Hypothalamus (tissue), 51 donors: ENCODE data around the gene TSPAN18.

Experiments used
- DNase-seq, 51 donors: peaks; one replicate each; lab custom pipeline; 2025; lab: John Stamatoyannopoulos, UW

TSPAN18 gene

DNA sequence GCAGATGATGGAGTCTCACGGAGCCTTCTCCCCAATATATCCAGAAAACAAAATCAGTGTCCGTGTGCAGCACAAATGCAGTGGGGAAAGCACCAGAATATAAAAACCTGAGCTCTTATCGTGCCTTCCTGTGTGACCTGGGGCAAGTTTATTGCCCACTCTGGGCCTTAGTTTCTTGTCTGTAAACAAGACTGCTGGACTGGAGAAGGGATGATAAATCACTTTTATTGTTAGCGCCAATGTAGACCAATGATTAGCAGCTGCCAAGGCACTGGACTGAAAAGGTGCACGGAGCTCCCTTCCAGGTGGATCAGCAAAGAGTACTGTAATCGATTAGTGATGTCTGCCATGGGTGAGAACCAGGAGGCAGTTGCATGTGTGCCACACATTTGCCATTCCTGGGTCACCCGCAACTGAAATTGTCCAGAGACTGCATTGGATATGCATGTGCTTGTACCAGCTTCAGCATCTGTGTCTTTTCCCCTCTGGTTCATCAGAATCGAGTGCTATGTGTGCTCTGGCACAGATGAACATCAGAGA is 89.2 kb downstream of the TSPAN18 start:
- DNase-seq: no peak

DNA sequence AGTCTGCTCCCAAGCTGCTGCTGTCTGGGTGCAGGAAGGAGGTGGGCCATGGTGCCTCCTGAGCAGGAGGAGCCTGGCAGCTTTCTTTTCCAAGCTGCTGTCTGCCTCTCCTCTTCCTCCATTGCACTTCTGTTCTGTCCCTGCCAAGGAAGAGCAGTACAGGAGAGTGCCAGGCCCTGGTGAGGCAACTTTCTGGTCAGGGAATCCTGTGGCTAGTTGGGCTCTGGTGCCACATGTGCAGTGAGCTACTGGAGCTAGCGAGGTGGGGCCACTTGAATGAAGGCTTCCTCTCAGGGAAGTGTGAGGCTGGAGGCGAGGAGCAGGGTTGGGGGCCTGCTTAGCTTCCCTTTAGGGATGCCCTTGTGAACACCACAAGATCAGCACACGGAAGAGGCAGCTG is 90.0 kb downstream of the TSPAN18 start:
- DNase-seq: no peak

DNA sequence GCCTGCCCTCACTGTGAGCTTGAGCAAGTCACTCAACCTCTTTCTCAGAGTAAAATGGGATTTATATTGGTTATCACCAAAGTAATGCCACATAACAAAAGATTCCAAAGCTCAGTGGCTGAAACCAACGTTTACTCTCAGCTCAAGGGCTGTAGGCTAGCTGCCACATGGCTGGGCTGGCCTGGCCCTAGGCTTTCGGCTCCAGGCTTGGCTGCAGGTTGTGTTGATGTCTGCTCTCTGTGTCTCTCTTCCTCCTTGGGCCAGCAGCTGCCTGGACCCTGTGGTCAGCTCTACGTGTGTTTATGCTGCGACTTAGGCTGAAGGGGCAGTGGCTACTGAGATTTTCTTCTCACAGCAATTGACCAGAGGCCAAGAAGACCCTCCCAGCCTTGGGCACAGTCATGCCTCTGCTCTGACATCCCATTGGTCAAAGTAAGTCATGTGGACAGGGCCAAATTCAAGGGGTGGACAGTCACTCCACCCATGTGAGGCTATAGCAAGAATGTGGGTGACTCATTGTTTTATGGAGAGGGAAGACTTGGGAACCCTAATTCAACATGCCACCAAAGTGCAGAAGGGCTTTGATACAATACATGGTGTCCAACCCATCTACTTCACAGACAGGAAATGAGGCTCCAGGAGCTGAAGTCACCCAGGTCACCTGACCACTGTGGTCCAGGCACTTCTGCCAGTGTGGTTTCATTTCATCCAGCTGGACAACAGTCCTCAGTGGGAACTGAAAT is 90.6 kb downstream of the TSPAN18 start:
- no peak for DNase-seq

DNA sequence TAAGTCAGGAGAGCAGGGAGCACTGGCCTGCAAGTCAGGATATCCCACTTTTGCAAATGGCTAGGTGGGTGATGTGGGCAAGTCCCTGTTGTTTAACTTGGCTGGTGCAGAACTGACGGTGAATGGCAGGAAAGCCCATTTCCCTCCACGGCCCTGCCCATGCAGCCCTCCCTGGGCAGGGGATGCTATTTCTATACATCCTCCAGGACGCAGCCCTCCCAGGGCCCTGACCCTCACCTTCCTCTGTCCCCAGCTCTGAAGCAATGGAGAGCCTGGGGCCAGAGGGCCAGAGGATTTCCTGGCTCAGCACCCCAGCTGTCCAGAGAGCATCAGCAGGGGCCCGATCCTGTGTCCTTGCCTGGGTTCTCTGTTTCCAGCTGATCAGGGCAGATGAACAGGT is 91.3 kb downstream of the TSPAN18 start:
- DNase-seq: no peak

DNA sequence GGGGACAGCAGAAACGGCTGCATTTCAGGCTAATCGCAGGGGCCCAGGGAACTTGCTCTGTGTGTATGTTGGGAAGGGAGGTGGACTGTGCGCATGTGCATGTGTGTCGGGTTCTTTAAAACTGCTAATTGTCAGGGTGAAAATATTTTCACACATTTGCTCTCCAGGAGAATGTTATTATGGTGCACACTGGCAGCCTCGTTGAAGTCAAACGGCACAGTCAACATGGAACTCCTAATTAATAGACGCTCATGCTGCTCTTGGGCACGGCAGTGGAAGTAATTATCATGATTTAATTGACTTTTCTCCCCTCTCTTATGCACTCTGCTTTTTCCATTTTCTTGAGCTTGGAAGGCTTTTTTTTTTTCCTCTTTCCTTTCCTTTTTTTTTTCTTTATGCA is 92.6 kb downstream of the TSPAN18 start:
- no peak for DNase-seq

DNA sequence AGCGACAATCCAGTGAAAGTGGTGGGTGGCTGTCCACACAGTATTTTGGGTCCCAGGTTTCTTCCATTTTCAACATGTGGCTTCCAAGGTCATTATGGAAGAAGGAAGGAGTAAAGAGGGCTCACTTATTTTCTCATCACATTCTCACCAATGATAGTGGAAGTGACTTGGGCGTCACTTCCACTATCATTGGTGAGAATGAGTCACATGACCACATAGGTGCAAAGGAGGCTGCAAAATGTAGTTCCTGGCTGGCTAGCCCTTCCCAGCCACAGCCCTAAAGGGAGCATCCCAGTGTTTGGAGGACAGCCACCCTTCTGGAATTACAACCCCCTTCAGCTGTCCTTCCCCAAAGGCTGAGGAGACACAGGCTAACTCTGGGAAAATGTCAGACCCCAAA is 95.6 kb downstream of the TSPAN18 start:
- no peak for DNase-seq

DNA sequence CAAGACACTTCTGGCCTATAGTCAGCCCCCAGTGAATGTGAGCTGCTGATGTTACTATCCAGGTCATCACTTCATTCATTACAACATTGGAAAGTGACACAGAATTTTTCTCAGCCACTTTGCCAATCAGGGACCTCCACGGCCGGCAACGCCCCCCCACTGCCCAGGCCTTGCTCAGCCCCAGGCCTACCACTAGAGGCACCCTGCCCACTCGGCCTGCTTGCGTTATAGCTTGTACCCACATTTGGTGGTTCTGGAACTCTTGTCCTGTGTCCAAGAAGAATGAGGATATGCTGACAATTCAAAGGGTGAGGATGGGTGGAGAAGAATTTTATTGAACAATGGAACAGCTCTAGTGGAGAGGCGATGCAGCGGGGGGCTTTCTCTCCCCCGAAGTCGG is 96.2 kb downstream of the TSPAN18 start:
- no peak for DNase-seq

DNA sequence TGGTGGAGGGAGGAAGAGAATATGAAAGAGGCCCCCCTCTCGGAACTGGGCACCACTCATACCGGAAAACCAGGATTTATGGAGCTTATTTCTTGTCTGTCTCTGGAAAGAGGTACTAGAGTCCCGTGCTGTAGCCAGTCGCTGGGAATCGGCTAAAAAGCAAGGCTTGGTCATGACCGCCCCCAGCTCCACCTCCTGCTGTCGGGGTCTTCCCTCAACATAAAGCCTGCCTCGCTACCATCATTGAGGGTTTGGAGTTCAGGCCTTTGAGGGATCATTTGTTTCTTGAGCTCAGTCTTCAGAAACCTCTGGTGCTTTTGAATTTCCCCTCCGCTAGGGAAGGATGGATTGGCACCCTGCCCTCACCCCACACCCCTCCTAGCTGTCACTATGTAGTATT is 97.1 kb downstream of the TSPAN18 start:
- DNase-seq: no peak

DNA sequence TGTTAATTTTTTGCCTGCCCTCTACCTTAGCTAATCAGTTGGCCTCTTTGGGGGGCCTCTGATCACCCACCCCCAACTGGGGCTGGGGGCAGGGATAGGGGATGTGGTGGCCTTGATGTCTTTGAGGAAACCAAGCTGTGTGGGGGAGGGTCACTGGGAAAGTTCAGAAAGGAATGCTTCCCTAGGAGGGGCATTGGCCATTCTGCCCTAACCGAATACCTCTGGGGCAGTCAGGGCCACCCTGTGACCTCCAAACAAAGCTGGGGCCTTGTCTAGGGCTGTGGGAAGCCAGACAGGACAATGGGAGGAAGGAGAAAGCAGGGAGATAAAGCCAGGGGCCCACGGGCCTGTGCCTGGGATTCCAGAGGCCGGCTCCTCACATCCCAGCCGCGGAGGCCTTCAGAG is 97.5 kb downstream of the TSPAN18 start:
- DNase-seq: no peak

DNA sequence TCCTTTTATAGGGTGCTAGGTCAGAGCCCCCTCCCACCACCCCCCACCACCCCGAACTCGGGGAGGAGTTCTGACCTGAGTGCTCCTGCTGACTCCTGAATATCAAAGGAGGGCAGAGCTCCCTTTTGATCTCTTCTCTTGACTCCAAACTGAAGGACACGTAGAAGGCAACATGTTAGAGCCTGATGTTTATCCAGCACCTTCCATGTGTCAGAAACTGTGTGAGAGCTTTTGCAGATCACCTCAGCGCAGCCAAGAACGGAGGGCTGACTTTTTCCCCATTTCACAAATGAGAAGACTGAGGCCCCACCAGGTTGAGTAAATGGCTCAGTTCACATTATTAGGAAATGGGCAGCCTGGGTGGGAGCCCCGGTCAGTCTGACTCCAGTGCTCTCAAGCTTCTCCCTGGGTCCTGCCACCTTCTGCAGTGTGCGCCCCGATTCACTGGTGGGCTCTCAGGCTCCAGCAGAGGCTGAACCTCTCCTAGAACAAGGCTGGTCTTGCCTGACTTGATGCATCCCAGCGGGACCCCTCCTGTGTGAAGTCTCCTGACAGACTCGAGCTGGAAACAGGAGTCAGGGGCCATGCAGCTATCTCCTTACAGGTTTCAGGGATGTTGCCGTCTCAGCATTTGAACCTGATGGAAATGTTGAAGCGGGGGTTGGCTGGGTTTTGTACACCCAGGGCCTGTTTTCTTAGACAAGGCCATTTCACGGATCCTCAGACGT is 98.5 kb downstream of the TSPAN18 start:
- no peak for DNase-seq

DNA sequence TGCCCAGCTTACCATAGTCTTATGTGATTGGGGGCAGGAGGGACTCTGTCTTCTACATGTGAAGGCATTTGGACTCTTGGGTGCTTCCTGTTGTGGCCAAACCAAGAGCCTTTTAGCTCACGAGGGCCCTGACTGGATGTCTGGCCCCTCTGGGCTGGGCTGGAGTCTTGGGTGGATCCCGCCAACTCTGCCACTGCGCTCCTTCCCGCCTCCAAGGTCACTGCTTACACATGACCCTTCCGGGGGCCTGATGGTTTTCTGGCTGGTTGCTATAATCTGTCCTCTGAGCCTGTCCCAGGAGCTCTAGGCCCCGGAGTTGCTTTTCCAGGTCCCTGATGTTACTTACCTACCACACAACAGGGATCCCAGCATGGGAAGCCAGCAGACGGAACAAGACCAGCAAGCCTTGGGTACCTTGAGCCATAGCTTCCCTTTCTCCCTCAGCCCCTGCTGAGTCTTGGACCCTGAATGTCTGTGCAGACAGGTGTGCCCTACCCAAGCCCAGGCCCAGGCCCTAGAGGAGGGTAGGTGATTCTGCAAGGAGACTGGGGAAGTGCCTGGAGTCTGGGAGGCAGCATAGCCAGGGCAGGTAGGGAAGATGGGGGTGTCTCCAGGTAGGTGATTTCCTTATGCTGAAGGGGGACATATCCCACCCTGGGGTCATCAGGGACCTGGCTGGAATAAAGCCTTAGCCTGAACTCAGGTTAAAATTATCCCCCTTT is 100.3 kb downstream of the TSPAN18 start:
- no peak for DNase-seq

DNA sequence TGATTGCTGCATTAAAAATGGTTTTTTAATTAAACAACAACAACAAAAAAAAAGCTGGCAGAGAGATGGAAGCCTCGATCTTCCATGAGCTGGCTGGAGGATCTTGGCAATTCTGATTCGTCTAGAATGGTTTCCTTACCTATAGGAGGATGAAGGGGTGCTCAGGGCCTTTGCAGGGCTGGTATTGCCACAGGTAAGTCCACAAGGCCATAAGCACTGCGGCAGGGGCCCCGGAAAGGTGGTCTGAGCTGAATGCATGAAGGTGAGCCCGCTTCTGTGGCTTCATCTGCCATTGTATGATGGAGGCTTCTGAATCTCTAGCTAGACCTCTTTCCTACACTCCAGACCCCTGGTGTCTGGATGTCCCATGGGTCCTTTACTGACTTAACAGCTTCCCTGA is 101.5 kb downstream of the TSPAN18 start:
- no peak for DNase-seq

DNA sequence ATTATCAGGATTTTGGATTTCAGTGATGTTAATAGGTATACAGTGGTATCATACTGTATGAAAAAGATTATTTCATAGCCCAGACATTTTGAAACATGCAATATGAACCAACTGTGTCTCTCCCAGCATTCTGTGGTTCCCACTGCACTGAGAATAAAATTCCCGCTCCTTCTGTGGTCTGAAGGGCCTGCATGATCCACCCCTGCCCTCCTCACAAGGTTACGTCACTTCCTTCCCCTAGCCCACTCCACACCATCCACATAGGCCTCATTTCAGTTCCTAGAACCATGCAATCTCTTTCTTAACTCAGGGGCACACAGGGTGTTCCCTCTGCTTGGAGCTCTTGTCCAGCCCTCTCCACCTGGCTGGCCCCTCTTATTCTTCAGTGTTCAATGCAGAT is 103.1 kb downstream of the TSPAN18 start:
- no peak for DNase-seq

DNA sequence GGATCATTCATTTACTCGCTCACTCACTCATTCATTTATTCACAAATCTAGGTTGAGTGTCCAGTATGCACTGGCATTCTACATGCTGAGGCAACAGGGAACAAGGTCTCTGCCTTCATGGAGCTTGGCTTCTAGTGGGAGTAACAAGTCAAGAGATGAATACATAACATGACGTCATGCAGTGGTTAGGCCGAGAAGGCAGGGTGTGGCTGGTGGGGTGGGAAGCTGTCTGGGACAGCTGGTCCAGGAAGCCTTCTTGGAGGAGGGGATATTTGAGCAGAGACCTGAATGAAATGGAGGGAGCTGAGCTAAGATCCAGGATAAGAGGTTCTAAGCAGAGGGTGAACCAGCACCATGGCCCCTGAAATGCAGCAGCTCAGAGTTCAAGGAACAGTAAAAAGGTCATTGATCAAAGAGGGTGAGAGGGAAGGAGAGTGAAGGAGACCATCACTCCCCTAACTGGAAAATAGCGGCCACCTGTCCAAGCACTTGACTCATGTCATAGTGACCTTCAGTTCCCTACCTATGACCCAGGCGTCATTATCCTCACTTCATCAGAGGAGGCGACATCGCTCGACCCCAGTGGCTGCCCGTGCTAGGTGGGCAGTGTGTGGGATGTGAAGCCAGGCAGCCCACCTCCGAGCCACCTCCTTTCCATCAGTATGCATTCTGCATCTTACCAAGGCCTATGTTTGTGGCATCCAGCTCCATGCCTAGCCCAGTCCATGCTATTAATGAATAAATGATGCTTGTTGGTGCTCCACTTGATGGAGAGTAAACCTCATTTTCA is 105.0 kb downstream of the TSPAN18 start:
- no peak for DNase-seq

DNA sequence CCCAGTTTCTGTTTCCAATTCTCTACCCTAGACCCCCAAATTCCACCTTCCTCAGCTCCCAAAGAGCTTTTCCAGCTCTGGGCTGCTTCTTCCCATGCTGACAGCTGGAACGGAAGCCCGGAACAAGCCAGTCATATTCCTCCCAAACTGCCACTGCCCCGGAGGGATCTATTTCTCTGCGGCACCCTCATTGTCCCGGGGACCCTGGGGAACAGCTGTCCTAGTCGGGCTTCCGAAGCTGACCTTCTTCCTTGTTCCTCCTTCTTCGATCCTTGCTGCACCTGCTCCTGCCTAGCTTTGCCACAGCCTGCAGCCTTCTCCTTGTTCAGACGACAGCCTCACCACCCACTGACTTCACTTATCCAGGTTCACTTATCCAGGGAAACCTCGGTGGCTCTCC is 105.7 kb downstream of the TSPAN18 start:
- no peak for DNase-seq

DNA sequence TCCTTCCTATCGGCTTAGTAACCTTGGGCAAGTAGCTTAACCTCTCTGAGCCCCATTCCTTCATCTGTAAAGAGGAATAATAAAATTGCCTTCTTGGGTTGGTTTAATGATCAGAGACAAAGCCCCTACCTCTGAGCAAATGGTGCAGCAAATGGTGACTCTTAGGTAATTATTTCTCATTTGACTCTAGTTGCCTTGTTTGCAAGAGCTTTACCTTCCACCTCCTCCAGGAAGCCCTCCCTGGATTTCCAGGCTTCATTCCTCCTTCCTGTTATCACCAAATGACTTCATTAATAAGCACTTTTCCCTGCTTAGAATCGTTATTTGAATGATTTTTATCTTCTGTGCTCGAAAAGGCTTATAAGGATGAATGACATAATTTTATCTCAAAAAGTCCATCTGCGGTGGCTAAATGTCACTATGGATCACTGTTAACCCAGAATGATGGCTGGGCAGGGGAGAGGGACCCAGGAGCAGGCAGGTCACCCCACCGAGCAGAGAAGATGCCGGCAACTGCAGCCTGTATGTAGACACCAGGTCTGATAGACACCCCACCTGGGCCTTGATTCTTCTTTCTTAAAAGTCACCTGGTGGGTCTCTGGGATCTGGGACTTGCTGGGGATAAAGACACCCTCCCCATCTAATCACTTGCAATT is 106.6 kb downstream of the TSPAN18 start:
- no peak for DNase-seq

DNA sequence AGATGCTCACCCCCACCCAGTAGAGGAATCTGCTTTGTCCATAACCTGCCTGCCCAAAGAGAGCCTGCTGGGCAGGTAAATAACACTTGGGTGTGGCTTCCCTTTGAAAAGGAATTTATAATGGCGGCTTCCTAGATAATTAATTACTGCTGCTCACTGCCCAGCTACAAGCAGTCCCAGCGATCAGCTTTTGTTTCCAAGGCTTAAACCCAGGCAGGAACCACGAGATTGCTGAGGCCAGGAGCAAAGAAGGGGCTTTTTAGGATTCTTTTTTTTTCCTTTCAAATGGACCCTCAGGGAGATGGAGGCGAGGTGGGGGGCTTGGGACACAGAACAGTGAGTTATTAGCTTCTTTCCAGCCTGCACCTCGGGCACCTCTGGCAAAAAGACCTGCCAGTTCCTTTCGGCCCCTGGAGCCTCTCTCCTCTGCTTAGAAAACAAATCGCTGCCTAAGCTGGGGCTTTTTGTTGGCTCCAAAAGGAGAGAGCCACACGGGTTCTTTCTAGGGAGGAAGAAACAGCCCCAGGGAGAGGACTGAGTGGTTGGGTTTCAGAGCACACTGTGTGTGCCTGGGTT is 107.2 kb downstream of the TSPAN18 start:
- DNase-seq: peak in 14 of 51 donors; percentile 3 to 33 (median 8)

DNA sequence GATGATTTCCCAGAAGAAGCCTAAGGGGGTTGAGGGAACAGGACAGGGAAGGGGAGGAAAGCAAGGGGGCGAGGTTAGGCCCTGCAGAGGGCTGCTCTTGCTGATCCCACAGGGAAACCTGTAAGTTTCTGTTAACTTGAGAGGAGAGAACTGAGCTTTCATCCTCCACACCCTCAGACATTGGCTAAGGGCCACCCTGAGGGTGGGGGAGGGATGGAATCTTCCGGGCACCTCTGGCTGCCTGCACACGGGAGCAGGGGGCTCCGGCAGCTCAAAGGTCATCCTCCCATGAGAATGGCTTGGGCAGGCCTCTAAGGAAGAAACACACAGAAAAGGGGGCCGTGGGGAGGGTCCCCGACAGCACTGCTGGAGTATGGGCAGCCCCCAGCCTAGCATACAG is 108.1 kb downstream of the TSPAN18 start:
- DNase-seq: no peak

DNA sequence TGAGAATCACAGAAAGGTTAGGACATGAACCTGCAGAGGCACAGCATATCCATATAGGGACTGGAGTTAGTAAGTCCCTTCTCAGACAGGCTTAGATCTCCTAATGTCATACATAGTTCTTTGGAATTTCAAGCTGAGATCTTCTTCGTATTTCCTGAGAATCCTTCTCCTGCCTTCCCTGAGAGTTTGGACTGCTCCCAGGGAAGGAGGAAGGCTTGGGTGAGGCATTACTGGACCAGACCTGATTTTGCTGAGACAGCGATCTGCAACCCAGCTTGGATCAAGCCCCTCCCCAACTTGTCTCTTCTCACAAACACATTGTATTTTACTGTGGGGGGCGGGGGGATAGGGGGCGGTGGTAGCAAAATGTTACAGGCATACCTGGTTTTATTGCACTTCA is 108.5 kb downstream of the TSPAN18 start:
- DNase-seq: no peak

DNA sequence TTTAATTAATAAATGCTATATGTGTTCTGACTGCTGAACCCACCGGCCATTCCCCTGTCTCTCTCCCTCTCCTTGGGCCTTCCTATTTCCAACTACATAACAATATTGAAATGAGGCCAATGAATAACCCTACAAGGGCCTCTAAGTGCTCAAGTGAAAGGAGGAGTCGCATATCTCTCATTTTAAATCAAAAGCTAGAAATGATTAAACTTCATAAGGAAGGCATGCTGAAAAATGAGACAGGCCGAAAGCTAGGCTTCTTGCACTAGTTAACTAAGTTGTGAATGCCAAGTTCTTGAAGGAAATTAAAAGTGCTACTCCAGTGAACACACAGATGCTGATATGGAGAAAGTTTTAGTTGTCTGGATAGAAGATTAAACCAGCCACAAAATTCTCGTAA is 109.2 kb downstream of the TSPAN18 start:
- no peak for DNase-seq
